ENCODE results near the gene SH3BP5L. TPM values are rescaled to one million over a fixed set of nuclear protein-coding genes. Genes with fewer than 3 reads are reported as not detected.

Gene SH3BP5L
- total and polyA plus RNA-seq, 2 donors (not counting 1 experiment from before 2014, with no cell fraction given), result 19.2 to 36.5 TPM

- Histone ChIP-seq H3K79me2 (ENCODE audit: control insufficient read depth, insufficient read depth, low read length) (peaks cover 55% of the 10 kb centered on the region), H3K36me3 (replicated peaks in 1 of 2; ENCODE audit: control extremely low read depth in 1 of 2, control insufficient read depth in 1 of 2, extremely low read depth in 1 of 2, insufficient read depth in 2 of 2, low read length in 1 of 2) (peaks cover 0 to 40% of the 10 kb centered on the region in 2 experiments), H3K9me3 (ENCODE audit: control extremely low read depth in 1 of 3, control insufficient read depth in 2 of 3, insufficient read depth in 1 of 3, low read length in 2 of 3) (no peaks in the 10 kb centered on the region), H3K27ac (ENCODE audit: low read length in 2 of 2) (peak overlapping the region; percentile 98), H3K4me1 (ENCODE audit: control insufficient read depth in 2 of 2, insufficient read depth in 2 of 2, low read length in 2 of 2) (peaks cover 59 to 62% of the 10 kb centered on the region in 2 donors), H2AFZ (ENCODE audit: insufficient read depth, low read depth, low read length, poor library complexity, severe bottlenecking) (peak overlapping the region; percentile 94), H3K4me3 (ENCODE audit: control extremely low read depth in 1 of 5, extremely low read depth in 1 of 5, insufficient read depth in 1 of 5, low read depth in 2 of 5, low read length in 4 of 5) (peak overlapping the region; percentile 86 to 99 (median 93)), H4K20me1 (ENCODE audit: control insufficient read depth, insufficient read depth, low read length, poor library complexity, severe bottlenecking) (peaks cover 25% of the 10 kb centered on the region), H3K9ac (ENCODE audit: low read length) (peak overlapping the region; percentile 98), H3K4me2 (replicated peaks; ENCODE audit: low read depth, low read length, poor library complexity, severe bottlenecking) (peak overlapping the region; percentile 88), H3K27me3 (replicated peaks in 1 of 4; ENCODE audit: control extremely low read depth in 1 of 4, control insufficient read depth in 3 of 4, insufficient read depth in 4 of 4, low read length in 3 of 4) (no peaks in the 10 kb centered on the region)
- ATAC-seq (ENCODE audit: low read depth) (no peak), DNase-seq (no peak)
- H3K4me1 Mint-ChIP-seq, result peaks cover 66% of the 10 kb centered on the region
- intact Hi-C loops (cut with micrococcal nuclease), result no loop called here
- WGBS (ENCODE audit: insufficient coverage), result 57% methylated on average over 8 of the region's 10 CpGs
- ChIA-PET CTCF (interaction anchor here (0.9 to 4.8 kb wide), 4 partner anchors 13 to 34 kb away, joined by 4 to 43 read pairs (median 29); partner anchors contain the start of genes ZNF672 and ZNF692), POLR2A (interaction anchor here (0.6 to 3.4 kb wide), 7 partner anchors 13 to 81 kb away, joined by 3 to 51 read pairs (median 7); partner anchors contain the start of genes PGBD2, ZNF672 and ZNF692)
- peak overlapping the region; percentile 96 for H3K27ac Mint-ChIP-seq
- H3K4me3 Mint-ChIP-seq, result peak overlapping the region; percentile 95
- H3K9me3 Mint-ChIP-seq (ENCODE audit: insufficient read depth), result no peaks in the 10 kb centered on the region
- no peaks in the 10 kb centered on the region for H3K27me3 Mint-ChIP-seq
- no peak for TF ChIP-seq EZH2 (IDR thresholded peaks at IDR 0.05; ENCODE audit: borderline replicate concordance, insufficient read depth, low read depth, low read length, poor library complexity, severe bottlenecking)
- TF ChIP-seq, protein P1, sequence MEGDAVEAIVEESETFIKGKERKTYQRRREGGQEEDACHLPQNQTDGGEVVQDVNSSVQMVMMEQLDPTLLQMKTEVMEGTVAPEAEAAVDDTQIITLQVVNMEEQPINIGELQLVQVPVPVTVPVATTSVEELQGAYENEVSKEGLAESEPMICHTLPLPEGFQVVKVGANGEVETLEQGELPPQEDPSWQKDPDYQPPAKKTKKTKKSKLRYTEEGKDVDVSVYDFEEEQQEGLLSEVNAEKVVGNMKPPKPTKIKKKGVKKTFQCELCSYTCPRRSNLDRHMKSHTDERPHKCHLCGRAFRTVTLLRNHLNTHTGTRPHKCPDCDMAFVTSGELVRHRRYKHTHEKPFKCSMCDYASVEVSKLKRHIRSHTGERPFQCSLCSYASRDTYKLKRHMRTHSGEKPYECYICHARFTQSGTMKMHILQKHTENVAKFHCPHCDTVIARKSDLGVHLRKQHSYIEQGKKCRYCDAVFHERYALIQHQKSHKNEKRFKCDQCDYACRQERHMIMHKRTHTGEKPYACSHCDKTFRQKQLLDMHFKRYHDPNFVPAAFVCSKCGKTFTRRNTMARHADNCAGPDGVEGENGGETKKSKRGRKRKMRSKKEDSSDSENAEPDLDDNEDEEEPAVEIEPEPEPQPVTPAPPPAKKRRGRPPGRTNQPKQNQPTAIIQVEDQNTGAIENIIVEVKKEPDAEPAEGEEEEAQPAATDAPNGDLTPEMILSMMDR (IDR thresholded peaks at IDR 0.05), result no peak
Measured at GRCh38 chr1:248825136-248825535, 579 bp downstream of the SH3BP5L start.

GRCh38 chr1:248824701-248825100 is 1.0 kb downstream of the SH3BP5L start:
- Histone ChIP-seq H3K9me3 (ENCODE audit: control extremely low read depth in 1 of 3, control insufficient read depth in 2 of 3, insufficient read depth in 1 of 3, low read length in 2 of 3) (no peaks in the 10 kb centered on the region), H3K9ac (ENCODE audit: low read length) (peak overlapping the region; percentile 98), H3K27me3 (replicated peaks in 1 of 4; ENCODE audit: control extremely low read depth in 1 of 4, control insufficient read depth in 3 of 4, insufficient read depth in 4 of 4, low read length in 3 of 4) (no peaks in the 10 kb centered on the region), H3K27ac (ENCODE audit: low read length in 2 of 2) (peak overlapping the region in 1 of 2 donors; percentile 98), H3K4me3 (ENCODE audit: control extremely low read depth in 1 of 5, extremely low read depth in 1 of 5, insufficient read depth in 1 of 5, low read depth in 2 of 5, low read length in 4 of 5) (peak overlapping the region; percentile 86 to 99 (median 93)), H2AFZ (ENCODE audit: insufficient read depth, low read depth, low read length, poor library complexity, severe bottlenecking) (no peak overlapping the region), H3K4me1 (ENCODE audit: control insufficient read depth in 2 of 2, insufficient read depth in 2 of 2, low read length in 2 of 2) (peaks cover 62 to 66% of the 10 kb centered on the region in 2 donors), H3K79me2 (ENCODE audit: control insufficient read depth, insufficient read depth, low read length) (peaks cover 59% of the 10 kb centered on the region), H4K20me1 (ENCODE audit: control insufficient read depth, insufficient read depth, low read length, poor library complexity, severe bottlenecking) (peaks cover 25% of the 10 kb centered on the region), H3K36me3 (replicated peaks in 1 of 2; ENCODE audit: control extremely low read depth in 1 of 2, control insufficient read depth in 1 of 2, extremely low read depth in 1 of 2, insufficient read depth in 2 of 2, low read length in 1 of 2) (peaks cover 0 to 42% of the 10 kb centered on the region in 2 experiments), H3K4me2 (replicated peaks; ENCODE audit: low read depth, low read length, poor library complexity, severe bottlenecking) (peak overlapping the region; percentile 88)
- TF ChIP-seq, protein P1 (IDR thresholded peaks at IDR 0.05), result no peak
- TF ChIP-seq EZH2 (IDR thresholded peaks at IDR 0.05; ENCODE audit: borderline replicate concordance, insufficient read depth, low read depth, low read length, poor library complexity, severe bottlenecking), result no peak
- ATAC-seq (ENCODE audit: low read depth), result no peak
- Mint-ChIP-seq H3K27me3 (no peaks in the 10 kb centered on the region), H3K4me3 (peak overlapping the region; percentile 95), H3K4me1 (peaks cover 69% of the 10 kb centered on the region), H3K9me3 (ENCODE audit: insufficient read depth) (no peaks in the 10 kb centered on the region), H3K27ac (peak overlapping the region; percentile 96)
- intact Hi-C loops (cut with micrococcal nuclease), result no loop called here
- whole genome bisulfite sequencing (ENCODE audit: insufficient coverage), result 83% methylated on average over 3 of the region's 3 CpGs
- ChIA-PET POLR2A (interaction anchor here (1.4 to 3.4 kb wide), 2 partner anchors 13 to 20 kb away, joined by 3 to 51 read pairs; partner anchors contain the start of gene ZNF672), CTCF (interaction anchor here (0.9 to 4.8 kb wide), 3 partner anchors 13 to 34 kb away, joined by 4 to 43 read pairs (median 36); partner anchors contain the start of genes ZNF672 and ZNF692)
- no peak for DNase-seq

All from B cell (primary cell).